Left lung (tissue), 10 donors: ENCODE measurements around the gene ZKSCAN8. TPM values are rescaled to one million over a fixed set of nuclear protein-coding genes. Genes with fewer than 3 reads are reported as not detected.

ENCODE experiments used
- ATAC-seq: fragments of 200-7000 bp; cut with Tn5 transposase; one replicate; pipeline ENCODE4 v1.9.1; 2020; ENCODE audit warnings: moderate library complexity
- DNase-seq, 4 donors: peaks; one replicate each; pipeline ENCODE4 v3.0.0-alpha.2; 2013 to 2020
- H3K27ac ChIP-seq, 2 donors: fragments of 200-600 bp; sonication (generic) in 1 of 2; one replicate each; pipeline versions ENCODE4 v1.5.0 to v1.8.0; 2020 to 2021
- H3K27me3 ChIP-seq, 2 donors: fragments of 200-600 bp; sonication (generic) in 1 of 2; one replicate each; pipeline versions ENCODE4 v1.5.0 to v1.8.0; 2020 to 2021
- H3K36me3 ChIP-seq, 2 donors: fragments of 200-600 bp; sonication (generic) in 1 of 2; one replicate each; pipeline versions ENCODE4 v1.5.0 to v1.8.0; 2020 to 2021
- H3K4me1 ChIP-seq, 2 donors: fragments of 200-600 bp; one replicate each; pipeline ENCODE4 v1.8.0; 2021
- H3K4me3 ChIP-seq, 2 donors: fragments of 200-600 bp; sonication (generic) in 1 of 2; one replicate each; pipeline versions ENCODE4 v1.5.0 to v1.8.0; 2020 to 2021; ENCODE audit warnings: mild to moderate bottlenecking in 1 of 2
- H3K9me3 ChIP-seq, 2 donors: fragments of 200-600 bp; sonication (generic) in 1 of 2; one replicate each; pipeline versions ENCODE4 v1.5.0 to v1.8.0; 2020 to 2021
- intact Hi-C, 2 donors: fragments of 100-400 bp; cut with DNase I; formaldehyde crosslinking; loops; one replicate each; pipeline versions ENCODE4 v1.11.2 to v1.14.2; 2022
- polyA plus RNA-seq, 6 donors: library from polyadenylated mRNA; unstranded; fragments of 120-200 nt; gene quantifications; one replicate each; pipeline ENCODE4 v1.2.1, GENCODE V29; 2013; ENCODE audit not compliant: insufficient read length in 6 of 6
- total RNA-seq, 2 donors: library from RNA; stranded (reverse); fragmentation: NEBNext Ultra II Directional; extraction: Animal tissue kit (Norgen Biotek cat#: 25700); gene quantifications; one replicate each; pipeline ENCODE4 v1.2.1, GENCODE V29; 2021
- TF ChIP-seq, protein P1 (sequence below), 2 donors: fragments of 200-600 bp; sonication (generic) in 1 of 2; IDR thresholded peaks; one replicate each; pipeline versions ENCODE4 v1.5.0 to v1.8.0; 2021; ENCODE audit warnings: antibody characterized with exemption in 2 of 2
- donor health status: DM: no; HTN: yes; CAD: no.
- donor health status: DM: no; HTN: no; CAD: no.

ZKSCAN8 gene
- total and polyA plus RNA-seq, 8 donors: 14.1 to 50.2 (median 44.7) TPM

DNA sequence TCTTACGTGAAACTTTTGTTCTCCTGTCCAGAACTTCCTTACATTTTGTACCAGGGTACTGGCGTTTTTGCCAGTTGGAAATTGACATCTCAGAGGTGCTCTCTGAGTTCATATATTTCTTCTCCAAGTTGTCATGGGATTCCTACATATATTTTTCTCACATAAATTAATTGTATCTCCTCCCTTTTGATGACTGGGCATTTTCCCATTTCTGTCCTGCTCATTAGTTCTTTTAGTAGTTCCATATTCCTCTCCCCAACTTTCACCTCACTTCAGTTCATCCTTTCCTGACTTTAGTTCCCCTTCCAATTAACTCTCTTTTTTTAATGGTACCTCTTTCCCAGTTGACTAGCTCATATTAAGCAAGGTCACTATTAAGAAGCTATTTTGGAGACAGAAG, 10.8 kb downstream of the ZKSCAN8 start:
- DNase-seq (no peak), ATAC-seq (no peak)
- no peak overlapping the region for H3K27ac ChIP-seq
- TF ChIP-seq, protein P1, sequence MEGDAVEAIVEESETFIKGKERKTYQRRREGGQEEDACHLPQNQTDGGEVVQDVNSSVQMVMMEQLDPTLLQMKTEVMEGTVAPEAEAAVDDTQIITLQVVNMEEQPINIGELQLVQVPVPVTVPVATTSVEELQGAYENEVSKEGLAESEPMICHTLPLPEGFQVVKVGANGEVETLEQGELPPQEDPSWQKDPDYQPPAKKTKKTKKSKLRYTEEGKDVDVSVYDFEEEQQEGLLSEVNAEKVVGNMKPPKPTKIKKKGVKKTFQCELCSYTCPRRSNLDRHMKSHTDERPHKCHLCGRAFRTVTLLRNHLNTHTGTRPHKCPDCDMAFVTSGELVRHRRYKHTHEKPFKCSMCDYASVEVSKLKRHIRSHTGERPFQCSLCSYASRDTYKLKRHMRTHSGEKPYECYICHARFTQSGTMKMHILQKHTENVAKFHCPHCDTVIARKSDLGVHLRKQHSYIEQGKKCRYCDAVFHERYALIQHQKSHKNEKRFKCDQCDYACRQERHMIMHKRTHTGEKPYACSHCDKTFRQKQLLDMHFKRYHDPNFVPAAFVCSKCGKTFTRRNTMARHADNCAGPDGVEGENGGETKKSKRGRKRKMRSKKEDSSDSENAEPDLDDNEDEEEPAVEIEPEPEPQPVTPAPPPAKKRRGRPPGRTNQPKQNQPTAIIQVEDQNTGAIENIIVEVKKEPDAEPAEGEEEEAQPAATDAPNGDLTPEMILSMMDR (IDR thresholded peaks at IDR 0.05): no peak
- H3K27me3 ChIP-seq: no peaks in the 10 kb centered on the region
- peaks cover 4 to 97% of the 10 kb centered on the region in 2 donors for H3K36me3 ChIP-seq
- no peaks in the 10 kb centered on the region for H3K9me3 ChIP-seq
- intact Hi-C loops: no loop called here
- no peaks in the 10 kb centered on the region for H3K4me1 ChIP-seq
- no peak overlapping the region for H3K4me3 ChIP-seq

DNA sequence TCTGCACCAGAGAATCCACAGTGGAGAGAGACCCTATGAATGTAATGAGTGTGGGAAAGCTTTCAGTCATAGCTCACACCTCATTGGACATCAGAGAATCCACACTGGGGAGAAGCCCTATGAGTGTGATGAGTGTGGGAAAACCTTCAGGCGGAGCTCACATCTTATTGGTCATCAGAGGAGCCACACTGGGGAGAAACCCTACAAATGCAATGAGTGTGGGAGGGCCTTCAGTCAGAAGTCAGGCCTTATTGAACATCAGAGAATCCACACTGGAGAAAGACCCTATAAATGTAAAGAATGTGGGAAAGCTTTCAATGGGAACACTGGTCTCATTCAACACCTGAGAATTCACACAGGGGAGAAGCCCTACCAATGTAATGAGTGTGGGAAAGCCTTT, 11.9 kb downstream of the ZKSCAN8 start:
- TF ChIP-seq, protein P1 (IDR thresholded peaks at IDR 0.05): no peak
- no peak for ATAC-seq
- H3K4me3 ChIP-seq: no peak overlapping the region
- no peaks in the 10 kb centered on the region for H3K9me3 ChIP-seq
- intact Hi-C loops: no loop called here
- H3K4me1 ChIP-seq: no peaks in the 10 kb centered on the region
- DNase-seq: no peak
- peaks cover 4 to 95% of the 10 kb centered on the region in 2 donors for H3K36me3 ChIP-seq
- H3K27me3 ChIP-seq: no peaks in the 10 kb centered on the region
- H3K27ac ChIP-seq: no peak overlapping the region

DNA sequence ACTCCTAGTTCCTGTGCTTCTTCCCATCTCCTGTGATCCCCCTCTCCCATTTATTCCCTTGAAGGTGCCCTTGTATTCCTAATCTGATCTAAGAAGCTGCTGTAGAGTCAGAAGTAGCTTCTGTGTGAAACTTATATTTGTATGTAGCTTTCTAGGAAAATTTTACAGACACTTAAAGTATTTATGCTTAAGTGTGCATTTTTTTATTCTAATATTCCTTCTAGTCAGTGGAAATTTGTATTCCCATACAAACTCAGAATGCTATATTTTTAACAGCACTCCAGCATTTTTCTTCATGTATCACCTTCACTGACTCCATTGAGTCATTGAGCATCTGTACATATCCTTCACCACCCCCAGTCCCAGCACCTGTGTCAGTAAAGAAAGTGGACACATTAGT, 12.7 kb downstream of the ZKSCAN8 start:
- TF ChIP-seq, protein P1 (IDR thresholded peaks at IDR 0.05): no peak
- Histone ChIP-seq H3K4me1 (no peaks in the 10 kb centered on the region), H3K9me3 (no peaks in the 10 kb centered on the region), H3K27ac (no peak overlapping the region), H3K4me3 (no peak overlapping the region), H3K36me3 (peaks cover 4 to 86% of the 10 kb centered on the region in 2 donors), H3K27me3 (no peaks in the 10 kb centered on the region)
- intact Hi-C loops: no loop called here
- no peak for ATAC-seq
- no peak for DNase-seq

DNA sequence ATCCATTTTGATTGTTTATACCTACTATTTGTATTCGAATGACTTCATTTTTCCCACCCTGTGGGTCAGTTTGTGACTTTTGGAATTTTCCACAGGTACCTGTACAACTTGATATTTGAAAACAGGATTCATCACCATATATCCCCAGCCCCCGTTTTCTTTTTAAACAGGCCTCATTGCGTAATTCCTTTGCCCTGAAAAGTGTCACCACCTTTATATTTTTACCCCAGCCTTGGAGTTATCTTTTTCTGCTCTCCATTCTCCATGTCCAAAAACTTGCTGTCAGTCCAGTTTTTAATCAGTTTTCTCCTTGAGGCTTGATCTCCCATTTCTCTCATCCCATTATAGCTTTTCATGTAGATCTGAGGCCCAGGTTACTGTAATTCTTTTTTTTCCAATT, 16.6 kb downstream of the ZKSCAN8 start:
- intact Hi-C loops: no loop called here
- DNase-seq: no peak
- H3K4me1 ChIP-seq: peaks cover 7% of the 10 kb centered on the region in 2 donors
- TF ChIP-seq, protein P1 (IDR thresholded peaks at IDR 0.05): no peak
- no peak overlapping the region for H3K4me3 ChIP-seq
- no peak for ATAC-seq
- H3K36me3 ChIP-seq: peaks cover 4 to 47% of the 10 kb centered on the region in 2 donors
- no peaks in the 10 kb centered on the region for H3K9me3 ChIP-seq
- H3K27ac ChIP-seq: no peak overlapping the region
- no peaks in the 10 kb centered on the region for H3K27me3 ChIP-seq

DNA sequence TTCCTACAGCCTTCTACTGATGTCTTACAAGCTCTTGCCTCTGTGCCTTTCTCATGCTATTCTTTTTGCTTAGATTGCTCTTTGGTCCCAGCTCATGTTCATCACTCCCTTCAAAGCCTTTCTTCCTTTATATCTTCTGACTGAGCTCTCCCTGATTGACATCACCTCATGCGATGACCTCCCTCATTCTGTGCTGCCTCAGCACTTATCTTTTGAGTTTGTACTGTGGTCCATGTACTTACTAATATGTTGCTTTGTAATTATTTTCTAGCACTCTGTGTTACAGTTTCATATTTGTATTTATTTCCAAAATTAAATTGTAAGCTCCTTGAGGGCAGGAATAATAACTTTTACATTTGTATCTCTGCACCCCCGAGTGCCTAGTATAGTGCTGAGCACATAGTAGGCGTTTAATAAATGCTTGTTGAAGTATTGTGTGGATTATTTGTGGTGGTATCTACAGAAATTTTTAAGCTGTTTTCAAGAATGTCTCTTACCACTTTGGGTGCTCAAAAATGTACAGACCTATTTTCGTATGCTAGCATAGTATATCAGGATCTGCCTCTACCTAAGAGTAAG, 17.4 kb downstream of the ZKSCAN8 start:
- TF ChIP-seq, protein P1 (IDR thresholded peaks at IDR 0.05): no peak
- intact Hi-C loops: no loop called here
- Histone ChIP-seq H3K9me3 (no peaks in the 10 kb centered on the region), H3K27ac (no peak overlapping the region), H3K27me3 (no peaks in the 10 kb centered on the region), H3K4me1 (peaks cover 7% of the 10 kb centered on the region in 2 donors), H3K4me3 (no peak overlapping the region), H3K36me3 (peaks cover 4 to 39% of the 10 kb centered on the region in 2 donors)
- ATAC-seq (no peak), DNase-seq (no peak)
